Cerebellar cortex (tissue), 1 donor: Measurements from ENCODE around the gene BARD1.
A peak's percentile ranks its signal among the peaks of the same experiment; 100 is the strongest.
"Not testable (repeated sequence)": the region's sequence is repeated elsewhere in the genome, so short reads cannot be mapped to it uniquely, and the experiment has no call there.

Experiments
- DNase-seq: peaks from one replicate; pipeline ENCODE4 v3.0.0-alpha.2; 2015; ENCODE audit warnings: low spot score

BARD1 gene

GRCh38 chr2:214808981-214809750 is at the start of gene BARD1:
BARD1 (minus strand) TSS chr2:214809683; CDS start chr2:214809569, 114 bp downstream.
- DNase-seq, result peak; percentile 37

- no peak for DNase-seq
Observed at GRCh38 chr2:214856137-214856536, 46.7 kb upstream of the BARD1 start.

GRCh38 chr2:214853906-214854305 is 44.4 kb upstream of the BARD1 start:
- DNase-seq, result no peak

GRCh38 chr2:214843823-214844222 is 34.3 kb upstream of the BARD1 start:
- no peak for DNase-seq

GRCh38 chr2:214839464-214839863 is 30.0 kb upstream of the BARD1 start:
- no peak for DNase-seq

GRCh38 chr2:214837466-214837865 is 28.0 kb upstream of the BARD1 start:
- DNase-seq, result no peak

- no peak for DNase-seq
Observed at GRCh38 chr2:214836568-214836967, 27.1 kb upstream of the BARD1 start.

GRCh38 chr2:214830794-214831346 is 21.4 kb upstream of the BARD1 start:
- DNase-seq, result peak; percentile 10

- DNase-seq, result no peak
Observed at GRCh38 chr2:214816008-214816533, 6.6 kb upstream of the BARD1 start.

GRCh38 chr2:214810671-214811070 is 1.2 kb upstream of the BARD1 start:
- DNase-seq, result no peak

GRCh38 chr2:214809751-214810564 is 475 bp upstream of the BARD1 start:
- peak; percentile 85 for DNase-seq

GRCh38 chr2:214807653-214808052 is 1.8 kb downstream of the BARD1 start:
- DNase-seq, result no peak

GRCh38 chr2:214801768-214802397 is 7.6 kb downstream of the BARD1 start:
- DNase-seq, result no peak

GRCh38 chr2:214801068-214801467 is 8.4 kb downstream of the BARD1 start:
- DNase-seq, result no peak

- no peak for DNase-seq
Observed at GRCh38 chr2:214800180-214800579, 9.3 kb downstream of the BARD1 start.

- DNase-seq, result no peak
Observed at GRCh38 chr2:214796911-214797310, 12.6 kb downstream of the BARD1 start.

GRCh38 chr2:214783181-214783580 is 26.3 kb downstream of the BARD1 start:
- not testable (repeated sequence) for DNase-seq

GRCh38 chr2:214782671-214783070 is 26.8 kb downstream of the BARD1 start:
- no peak for DNase-seq

- no peak for DNase-seq
Observed at GRCh38 chr2:214781226-214781625, 28.3 kb downstream of the BARD1 start.

- no peak for DNase-seq
Observed at GRCh38 chr2:214775971-214776370, 33.5 kb downstream of the BARD1 start.

- DNase-seq, result no peak
Observed at GRCh38 chr2:214774108-214774507, 35.4 kb downstream of the BARD1 start.

- DNase-seq, result no peak
Observed at GRCh38 chr2:214772443-214773015, 37.0 kb downstream of the BARD1 start.
